ENCODE data around the gene EIPR1. TPM values are rescaled to one million over a fixed set of nuclear protein-coding genes. Genes with fewer than 3 reads are reported as not detected.
"Not testable (repeated sequence)": the region's sequence is repeated elsewhere in the genome, so short reads cannot be mapped to it uniquely, and the experiment has no call there.

The EIPR1 gene
- total RNA-seq, 2 experiments from 2014 or later, result 36.2 to 42.7 TPM

DNA sequence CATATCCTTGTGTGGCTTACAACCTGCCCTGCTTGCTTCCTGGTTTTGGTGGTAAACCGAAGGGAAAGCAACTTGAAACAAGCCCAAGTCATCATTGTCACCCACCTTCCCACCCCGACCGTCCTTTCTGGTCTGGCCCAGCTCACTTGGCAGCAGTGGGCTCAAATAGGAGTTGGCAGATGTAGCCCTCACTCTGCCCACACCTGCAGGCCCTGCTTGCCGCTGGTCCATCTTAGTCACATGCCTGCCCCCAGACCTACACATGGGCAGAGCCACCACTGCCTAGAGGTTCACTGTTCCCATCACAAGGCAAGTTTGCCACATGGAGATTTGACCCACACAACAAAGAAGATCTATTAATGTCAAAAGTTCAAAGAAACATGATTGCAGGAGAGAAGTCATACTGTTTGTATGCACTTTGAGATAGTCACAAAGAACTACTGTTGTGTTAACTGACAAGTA is 9.3 kb downstream of the EIPR1 start:
- ChIA-PET CTCF (no interaction called here), POLR2A (no interaction called here)
- H3K4me1 Mint-ChIP-seq, result peaks cover 11% of the 10 kb centered on the region
- H3K4me3 Mint-ChIP-seq, result no peak overlapping the region
- DNase-seq, result no peak
- no peak overlapping the region for H3K27ac Mint-ChIP-seq
- no peaks in the 10 kb centered on the region for H3K27me3 Mint-ChIP-seq
- H3K9me3 Mint-ChIP-seq, result peaks cover 4% of the 10 kb centered on the region
- peaks cover 13% of the 10 kb centered on the region for H3K36me3 Mint-ChIP-seq (ENCODE audit: low read depth)

GRCh38 chr2:3365219-3365618 is 12.4 kb downstream of the EIPR1 start:
- H3K9me3 Mint-ChIP-seq, result peaks cover 4% of the 10 kb centered on the region
- H3K4me3 Mint-ChIP-seq, result no peak overlapping the region
- H3K27me3 Mint-ChIP-seq, result no peaks in the 10 kb centered on the region
- no peak overlapping the region for H3K27ac Mint-ChIP-seq
- POLR2A ChIA-PET, result no interaction called here
- DNase-seq, result no peak
- CTCF ChIA-PET, result no interaction called here
- peaks cover 27% of the 10 kb centered on the region for H3K4me1 Mint-ChIP-seq
- H3K36me3 Mint-ChIP-seq (ENCODE audit: low read depth), result peaks cover 13% of the 10 kb centered on the region

DNA sequence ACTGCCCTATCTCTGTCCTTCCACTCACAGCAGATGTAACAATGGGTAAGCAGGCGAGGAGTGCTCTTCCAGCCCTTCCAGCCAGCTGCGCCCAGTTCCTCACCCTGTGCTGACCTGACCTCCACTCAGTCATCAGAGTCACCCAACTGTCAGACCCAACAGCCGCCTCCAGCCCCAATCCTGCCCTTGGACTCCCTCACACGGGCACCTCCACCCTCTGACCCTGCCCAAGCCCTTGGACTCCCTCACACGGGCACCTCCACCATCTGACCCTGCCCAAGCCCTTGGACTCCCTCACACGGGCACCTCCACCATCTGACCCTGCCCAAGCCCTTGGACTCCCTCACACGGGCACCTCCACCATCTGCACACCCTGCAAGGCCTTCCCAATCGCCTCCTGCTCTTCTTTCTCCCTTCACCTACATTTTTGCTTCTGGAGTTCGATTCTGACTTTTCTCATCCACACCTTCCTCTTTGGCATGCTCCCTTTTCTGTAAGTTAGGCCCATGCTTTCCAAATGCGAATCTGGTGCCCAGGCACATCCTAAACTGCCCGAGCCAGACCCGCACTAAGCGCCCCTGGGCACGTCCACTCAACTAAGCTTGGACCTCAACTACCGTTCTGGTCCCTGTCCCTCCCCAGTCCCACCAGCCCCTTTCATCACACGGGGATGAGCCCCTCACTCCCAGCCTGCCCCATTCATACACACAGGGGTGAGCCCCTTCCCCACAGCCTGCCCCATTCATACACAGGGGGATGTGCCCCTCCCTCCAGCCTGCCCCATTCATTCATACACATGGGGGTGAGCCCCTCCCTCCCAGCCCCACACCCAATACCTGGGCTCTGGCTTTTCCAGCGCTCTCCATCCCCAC is 15.9 kb downstream of the EIPR1 start:
- DNase-seq, result no peak
- CTCF ChIA-PET, result no interaction called here
- Mint-ChIP-seq H3K27me3 (no peaks in the 10 kb centered on the region), H3K9me3 (no peaks in the 10 kb centered on the region), H3K36me3 (ENCODE audit: low read depth) (peaks cover 10% of the 10 kb centered on the region), H3K4me3 (no peak overlapping the region), H3K4me1 (peaks cover 34% of the 10 kb centered on the region), H3K27ac (no peak overlapping the region)
- POLR2A ChIA-PET, result no interaction called here

- Mint-ChIP-seq H3K4me3 (no peak overlapping the region), H3K9me3 (no peaks in the 10 kb centered on the region), H3K27me3 (no peaks in the 10 kb centered on the region), H3K36me3 (ENCODE audit: low read depth) (peaks cover 27% of the 10 kb centered on the region), H3K4me1 (peaks cover 30% of the 10 kb centered on the region), H3K27ac (no peak overlapping the region)
- ChIA-PET CTCF (no interaction called here), POLR2A (no interaction called here)
- no peak for DNase-seq
These were observed 19.7 kb downstream of the EIPR1 start for GRCh38 chr2:3357926-3358325.

DNA sequence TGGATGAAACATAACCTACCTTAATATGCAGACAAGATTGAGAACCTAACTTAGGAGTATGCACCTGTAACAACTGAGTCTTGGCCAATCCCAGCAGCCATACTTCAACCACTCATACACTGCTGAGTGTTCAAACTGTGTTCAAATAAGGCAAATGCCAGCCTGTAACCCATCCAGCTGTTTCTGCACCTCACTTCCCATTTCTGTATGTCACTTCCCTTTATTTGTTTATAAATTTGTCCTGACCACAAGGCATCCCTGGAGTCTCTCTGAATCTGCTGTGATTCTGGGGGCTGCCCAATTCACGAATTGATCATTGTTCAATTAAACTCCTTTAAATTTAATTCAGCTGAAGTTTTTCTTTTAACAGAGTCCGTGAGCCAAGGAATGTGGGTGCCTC is 20.2 kb downstream of the EIPR1 start:
- H3K4me1 Mint-ChIP-seq, result peaks cover 25% of the 10 kb centered on the region
- H3K27me3 Mint-ChIP-seq, POLR2A ChIA-PET, CTCF ChIA-PET, H3K4me3 Mint-ChIP-seq, H3K9me3 Mint-ChIP-seq, DNase-seq: not testable (repeated sequence)
- peak overlapping the region; percentile 4 for H3K27ac Mint-ChIP-seq
- H3K36me3 Mint-ChIP-seq (ENCODE audit: low read depth), result peaks cover 32% of the 10 kb centered on the region

DNA sequence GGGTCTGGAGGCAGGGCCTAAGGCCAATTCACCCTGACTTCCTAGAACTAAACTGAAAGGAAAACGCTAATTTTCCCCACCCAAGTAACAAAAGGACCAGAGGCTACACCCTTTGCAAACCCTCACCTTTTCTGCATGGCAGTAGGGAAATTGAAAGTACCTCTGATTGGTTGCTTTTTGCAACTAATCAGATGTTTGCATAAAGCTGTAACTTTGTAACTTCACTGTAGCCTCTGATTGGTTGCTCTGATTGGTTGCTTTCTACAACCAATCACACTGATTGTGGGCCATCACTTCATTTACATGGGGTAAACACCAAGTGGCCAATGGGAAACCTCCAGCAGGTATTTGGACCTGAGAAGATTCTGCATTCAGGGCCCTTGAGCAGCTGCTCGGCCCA is 20.8 kb downstream of the EIPR1 start:
- Mint-ChIP-seq H3K27me3 (no peaks in the 10 kb centered on the region), H3K27ac (no peak overlapping the region)

GRCh38 chr2:3355951-3356569 is 21.6 kb downstream of the EIPR1 start:
- POLR2A ChIA-PET, result interaction anchor here (0.6 kb wide), 1 partner anchor 1005 kb away, joined by 3 read pairs; no protein-coding TSS in a partner anchor
- no peaks in the 10 kb centered on the region for H3K27me3 Mint-ChIP-seq

More for the DNA sequence above, 20.8 kb downstream of the EIPR1 start:
- ChIA-PET POLR2A (no interaction called here), CTCF (no interaction called here)
- H3K4me1 Mint-ChIP-seq, result peaks cover 21% of the 10 kb centered on the region
- H3K9me3 Mint-ChIP-seq, result peaks cover 4% of the 10 kb centered on the region
- peaks cover 36% of the 10 kb centered on the region for H3K36me3 Mint-ChIP-seq (ENCODE audit: low read depth)
- no peak for DNase-seq
- no peak overlapping the region for H3K4me3 Mint-ChIP-seq

GRCh38 chr2:3354986-3355385 is 22.6 kb downstream of the EIPR1 start:
- Mint-ChIP-seq H3K27me3 (no peaks in the 10 kb centered on the region), H3K4me1 (peaks cover 17% of the 10 kb centered on the region), H3K27ac (no peak overlapping the region), H3K4me3 (no peak overlapping the region), H3K36me3 (ENCODE audit: low read depth) (peaks cover 54% of the 10 kb centered on the region), H3K9me3 (peaks cover 18% of the 10 kb centered on the region)
- ChIA-PET CTCF (no interaction called here), POLR2A (no interaction called here)
- DNase-seq, result no peak

More at GRCh38 chr2:3355951-3356569, 21.6 kb downstream of the EIPR1 start:
- CTCF ChIA-PET, result interaction anchor here (0.5 kb wide), 1 partner anchor 39 kb away, joined by 4 read pairs; no protein-coding TSS in a partner anchor
- Mint-ChIP-seq H3K9me3 (peaks cover 10% of the 10 kb centered on the region), H3K27ac (no peak overlapping the region), H3K4me3 (no peak overlapping the region), H3K36me3 (ENCODE audit: low read depth) (peaks cover 43% of the 10 kb centered on the region), H3K4me1 (peaks cover 17% of the 10 kb centered on the region)
- no peak for DNase-seq

DNA sequence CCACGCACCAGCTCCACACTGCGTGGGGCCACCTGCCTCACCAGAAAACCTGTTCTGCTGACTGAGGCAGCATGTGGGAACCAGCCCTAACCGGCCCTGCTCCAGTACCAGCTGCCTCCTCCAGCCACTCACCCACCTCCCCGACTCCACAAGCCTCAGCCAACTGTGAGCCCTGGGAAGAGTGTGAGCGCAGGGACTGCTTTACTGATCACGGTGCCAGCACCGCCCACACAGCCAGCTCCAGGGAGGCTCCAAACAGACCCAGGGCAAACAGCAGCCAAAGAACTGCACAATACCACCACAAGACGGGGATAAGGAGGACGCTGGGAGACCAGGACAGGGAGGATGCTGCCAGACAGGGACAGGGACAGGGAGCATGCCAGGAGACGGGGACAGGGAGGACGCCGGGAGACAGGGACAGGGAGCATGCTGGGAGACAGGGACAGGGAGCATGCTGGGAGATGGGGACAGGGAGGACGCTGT is 28.4 kb downstream of the EIPR1 start:
- Mint-ChIP-seq H3K36me3 (ENCODE audit: low read depth) (peaks cover 61% of the 10 kb centered on the region), H3K27ac (no peak overlapping the region), H3K4me3 (no peak overlapping the region), H3K9me3 (peaks cover 18% of the 10 kb centered on the region), H3K27me3 (no peaks in the 10 kb centered on the region), H3K4me1 (no peaks in the 10 kb centered on the region)
- CTCF ChIA-PET, result no interaction called here
- DNase-seq, result no peak
- POLR2A ChIA-PET, result no interaction called here

DNA sequence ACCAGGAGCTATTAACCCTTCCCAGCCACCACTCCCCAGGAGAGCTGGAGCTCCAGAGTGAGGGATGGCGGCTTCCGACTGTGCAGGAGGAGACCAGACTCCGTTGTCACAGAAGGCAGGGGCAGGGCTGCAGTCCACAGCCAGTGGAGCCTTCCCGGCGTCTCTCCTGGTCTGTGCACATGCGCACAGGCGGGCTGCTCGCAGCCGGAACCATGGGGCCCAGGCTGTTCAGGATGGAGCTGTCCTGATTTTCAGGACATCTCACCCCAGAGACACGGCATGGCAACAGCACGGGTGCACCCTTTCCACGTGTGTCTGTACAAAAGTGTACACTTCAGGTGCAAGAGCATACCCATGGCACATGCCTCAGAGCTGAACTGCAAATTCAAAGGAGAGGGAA is 28.9 kb downstream of the EIPR1 start:
- Mint-ChIP-seq H3K27ac (no peak overlapping the region), H3K36me3 (ENCODE audit: low read depth) (peaks cover 57% of the 10 kb centered on the region), H3K9me3 (peaks cover 18% of the 10 kb centered on the region), H3K4me3 (no peak overlapping the region), H3K27me3 (no peaks in the 10 kb centered on the region), H3K4me1 (no peaks in the 10 kb centered on the region)
- ChIA-PET CTCF (interaction anchor here (0.7 kb wide), 1 partner anchor 16 kb away, joined by 3 read pairs; no protein-coding TSS in a partner anchor), POLR2A (interaction anchor here (0.6 kb wide), 1 partner anchor 65 kb away, joined by 3 read pairs; no protein-coding TSS in a partner anchor)
- no peak for DNase-seq

DNA sequence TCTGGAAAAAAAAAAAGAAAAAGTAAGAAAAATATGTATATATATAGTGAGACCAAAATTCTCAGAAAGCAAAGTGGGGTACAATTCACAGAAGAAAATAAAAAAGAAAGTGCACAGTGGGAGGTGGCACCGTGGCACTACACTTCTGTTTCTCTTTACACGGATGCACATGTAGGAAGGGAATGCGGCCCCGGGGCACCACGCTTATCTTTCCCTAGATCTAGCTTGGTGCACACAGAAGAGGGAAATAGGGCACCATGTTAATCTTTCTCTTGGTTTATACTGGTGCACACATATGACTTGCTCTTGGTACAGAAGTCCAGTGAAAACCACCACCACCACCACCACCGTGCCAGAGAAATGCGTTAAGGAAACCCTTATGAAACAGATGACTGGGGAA is 32.0 kb downstream of the EIPR1 start:
- H3K4me3 Mint-ChIP-seq, result no peak overlapping the region
- H3K9me3 Mint-ChIP-seq, result peaks cover 6% of the 10 kb centered on the region
- CTCF ChIA-PET, result no interaction called here
- H3K27ac Mint-ChIP-seq, result peak overlapping the region; percentile 25
- POLR2A ChIA-PET, result no interaction called here
- no peak for DNase-seq
- H3K4me1 Mint-ChIP-seq, result no peaks in the 10 kb centered on the region
- H3K36me3 Mint-ChIP-seq (ENCODE audit: low read depth), result peaks cover 33% of the 10 kb centered on the region
- no peaks in the 10 kb centered on the region for H3K27me3 Mint-ChIP-seq

DNA sequence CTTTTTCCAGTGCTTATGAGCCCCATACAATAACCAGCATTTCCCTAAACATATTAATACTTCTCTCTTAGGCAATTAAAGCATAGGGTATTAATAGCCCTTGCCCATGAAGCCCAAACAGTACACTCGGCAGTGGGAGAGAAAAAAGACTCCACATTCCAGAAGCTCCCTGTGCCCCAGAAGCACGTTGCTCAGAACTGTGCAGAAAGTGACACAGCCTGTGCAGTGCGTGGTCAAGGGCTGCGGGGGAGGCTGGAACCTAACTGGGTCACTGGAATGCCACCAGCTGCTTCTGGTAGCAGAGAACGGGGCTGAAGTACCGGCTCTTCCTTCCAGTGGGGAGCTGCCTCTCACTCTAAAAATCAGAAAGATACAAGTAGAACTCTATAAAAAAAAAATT is 32.7 kb downstream of the EIPR1 start:
- H3K9me3 Mint-ChIP-seq, result no peaks in the 10 kb centered on the region
- no peaks in the 10 kb centered on the region for H3K4me1 Mint-ChIP-seq
- no peaks in the 10 kb centered on the region for H3K27me3 Mint-ChIP-seq
- peaks cover 29% of the 10 kb centered on the region for H3K36me3 Mint-ChIP-seq (ENCODE audit: low read depth)
- H3K4me3 Mint-ChIP-seq, result no peak overlapping the region
- CTCF ChIA-PET, result no interaction called here
- POLR2A ChIA-PET, result no interaction called here
- DNase-seq, result no peak
- no peak overlapping the region for H3K27ac Mint-ChIP-seq

DNA sequence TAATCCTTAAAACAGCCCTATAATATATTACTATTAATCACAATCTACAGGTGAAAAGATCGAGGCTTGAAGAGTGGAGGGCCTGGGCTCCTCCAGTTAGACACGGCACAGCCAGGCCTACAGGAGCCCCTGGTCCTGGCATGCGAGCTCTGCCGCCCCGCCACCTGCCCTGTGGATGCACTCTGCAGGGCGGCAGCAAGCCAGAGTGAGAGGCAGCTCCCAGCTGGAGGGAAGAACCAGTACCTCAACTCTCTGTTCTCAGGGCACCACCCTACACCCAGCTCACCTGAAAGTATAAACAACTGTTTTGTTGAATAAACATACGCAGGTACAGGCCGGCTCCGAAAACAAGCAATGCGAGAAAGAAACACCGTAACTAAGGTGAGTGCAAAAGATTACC is 34.6 kb downstream of the EIPR1 start:
- POLR2A ChIA-PET, result no interaction called here
- Mint-ChIP-seq H3K36me3 (ENCODE audit: low read depth) (peaks cover 18% of the 10 kb centered on the region), H3K27ac (no peak overlapping the region), H3K4me1 (no peaks in the 10 kb centered on the region), H3K4me3 (no peak overlapping the region), H3K9me3 (no peaks in the 10 kb centered on the region), H3K27me3 (no peaks in the 10 kb centered on the region)
- DNase-seq, result no peak
- CTCF ChIA-PET, result no interaction called here
